Measurements from ENCODE around the gene DIS3L2.

The DIS3L2 gene

DNA sequence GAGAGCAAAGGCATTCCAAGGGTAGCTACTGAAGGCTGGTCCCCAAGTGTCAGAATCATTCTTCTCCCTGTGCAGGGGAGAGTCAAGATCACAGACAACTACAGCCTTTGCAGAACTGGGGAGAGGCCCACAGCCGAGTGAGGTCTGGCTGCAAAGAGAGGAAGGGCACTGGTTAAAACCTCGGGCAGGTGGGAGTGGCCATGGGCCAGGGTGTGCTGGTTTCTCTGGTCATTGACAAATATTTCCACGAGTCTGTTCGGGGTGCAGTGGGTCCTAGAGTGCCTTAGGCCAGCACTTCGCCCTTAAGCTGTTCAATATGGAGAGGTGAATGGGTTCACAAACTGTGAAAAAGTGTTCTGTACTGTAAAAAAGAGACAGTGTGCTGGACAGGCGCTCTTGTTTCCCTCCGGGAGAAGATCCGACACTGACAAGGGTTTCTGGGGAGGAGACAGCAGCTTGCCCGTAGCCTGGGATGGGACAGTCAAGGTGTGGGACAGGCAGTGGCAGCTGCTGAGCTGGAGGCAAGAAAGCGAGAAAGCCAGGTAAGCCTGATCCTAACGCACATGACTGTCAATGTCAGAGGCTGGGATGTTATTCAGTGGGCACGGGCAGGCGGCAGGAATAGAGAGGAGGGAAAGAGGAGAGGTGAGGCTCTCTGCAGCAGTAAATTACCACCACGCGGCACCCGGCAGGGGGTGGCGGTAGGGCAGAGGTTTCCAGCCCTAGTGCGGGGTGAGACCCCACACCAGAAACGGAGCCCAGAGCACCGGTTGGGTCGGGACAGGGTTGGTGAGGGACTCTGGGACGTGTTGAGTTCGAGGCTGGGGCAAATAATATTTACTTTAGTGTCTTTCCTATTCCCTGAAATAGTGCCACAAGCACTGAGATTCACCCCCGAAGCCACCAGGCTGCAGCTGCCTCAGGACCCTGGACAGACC lies 37.3 kb upstream of the DIS3L2 start:
- Histone ChIP-seq H3K4me3 (ENCODE audit: extremely low read depth, insufficient read depth, low read length, poor library complexity, severe bottlenecking) (no peak overlapping the region), H3K27ac (ENCODE audit: low read depth, low read length, severe bottlenecking) (no peak overlapping the region), H3K9me3 (ENCODE audit: control insufficient read depth, low read length) (no peaks in the 10 kb centered on the region), H3K4me1 (ENCODE audit: control insufficient read depth, insufficient read depth, low read length, poor library complexity, severe bottlenecking) (peaks cover 6% of the 10 kb centered on the region), H3K36me3 (ENCODE audit: control insufficient read depth, insufficient read depth, low read length) (no peaks in the 10 kb centered on the region)
- 75 to 82% methylated on average over 15 to 20 of the region's 24 CpGs for WGBS, 2 experiments (ENCODE audit: insufficient coverage in 2 of 2)

DNA sequence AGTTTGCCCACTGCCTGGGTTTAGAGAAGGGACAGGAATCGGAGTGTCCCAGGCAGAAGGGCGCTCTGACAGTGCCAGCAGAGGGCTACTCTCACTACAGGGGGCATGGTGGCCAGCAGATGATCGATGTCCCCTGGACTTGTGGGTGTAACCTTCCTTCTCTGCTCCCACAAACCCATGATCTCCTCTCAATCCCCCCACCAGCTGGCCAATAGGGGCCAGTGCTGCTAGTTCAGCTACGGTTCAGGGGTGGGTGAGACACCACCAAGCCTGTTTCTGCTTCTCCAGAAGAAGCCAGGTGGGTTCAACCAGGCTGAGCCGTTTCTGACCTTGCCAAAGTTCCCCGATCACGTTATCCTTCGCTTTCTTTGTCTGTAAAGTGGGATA lies 36.6 kb upstream of the DIS3L2 start:
- H3K4me3 ChIP-seq (ENCODE audit: extremely low read depth, insufficient read depth, low read length, poor library complexity, severe bottlenecking): no peak overlapping the region
- no peak overlapping the region for H3K27ac ChIP-seq (ENCODE audit: low read depth, low read length, severe bottlenecking)
- H3K4me1 ChIP-seq (ENCODE audit: control insufficient read depth, insufficient read depth, low read length, poor library complexity, severe bottlenecking): peaks cover 6% of the 10 kb centered on the region
- no peaks in the 10 kb centered on the region for H3K36me3 ChIP-seq (ENCODE audit: control insufficient read depth, insufficient read depth, low read length)
- H3K9me3 ChIP-seq (ENCODE audit: control insufficient read depth, low read length): no peaks in the 10 kb centered on the region
- 59 to 66% methylated on average over 2 to 4 of the region's 8 CpGs for WGBS, 2 experiments (ENCODE audit: insufficient coverage in 2 of 2)

DNA sequence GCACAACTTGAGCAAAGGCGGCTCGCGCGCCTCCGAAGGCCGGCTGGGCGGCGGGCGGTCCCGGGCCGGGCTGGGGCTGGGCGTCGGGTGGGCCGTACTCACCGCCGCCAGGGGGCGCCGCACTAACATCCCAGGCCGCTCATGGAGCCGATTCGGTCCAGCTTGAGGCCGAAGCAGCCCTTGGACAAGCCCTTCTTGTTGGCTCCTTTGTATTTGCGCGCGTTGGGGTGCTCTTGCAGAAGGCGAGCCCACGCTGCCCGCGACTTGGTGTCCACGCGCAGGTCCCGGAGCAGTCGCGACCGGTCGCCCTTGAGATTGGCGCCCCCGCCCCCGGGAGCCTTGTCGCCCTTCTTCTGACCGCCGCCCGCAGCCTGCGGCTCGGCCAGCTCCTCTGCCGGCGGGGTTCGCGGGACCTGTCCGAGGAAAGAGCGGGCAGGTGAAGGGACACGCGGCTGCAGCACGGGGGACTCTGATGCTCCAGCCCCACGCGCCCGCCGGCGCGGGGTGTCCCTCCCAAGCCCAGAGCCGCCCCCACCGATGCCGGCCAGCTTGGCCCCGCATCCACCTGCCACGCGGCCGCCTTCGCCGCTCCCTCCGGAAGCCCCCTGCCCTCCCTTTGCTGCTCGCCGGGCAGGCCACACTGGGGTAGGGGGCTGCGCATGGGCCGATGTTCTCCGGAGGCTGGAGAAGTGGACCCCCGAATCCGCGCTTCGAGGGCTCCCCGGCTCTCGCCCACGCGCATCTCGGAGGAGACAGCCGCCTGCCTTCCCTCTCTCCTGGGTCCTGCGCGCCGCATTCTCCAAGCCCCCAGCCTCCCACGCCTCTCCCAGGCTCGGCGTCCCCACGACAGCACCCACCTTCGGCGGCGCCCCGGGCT lies 36.0 kb upstream of the DIS3L2 start:
- Histone ChIP-seq H3K36me3 (ENCODE audit: control insufficient read depth, insufficient read depth, low read length) (no peaks in the 10 kb centered on the region), H3K4me1 (ENCODE audit: control insufficient read depth, insufficient read depth, low read length, poor library complexity, severe bottlenecking) (peaks cover 6% of the 10 kb centered on the region), H3K4me3 (ENCODE audit: extremely low read depth, insufficient read depth, low read length, poor library complexity, severe bottlenecking) (peak overlapping the region; percentile 32), H3K9me3 (ENCODE audit: control insufficient read depth, low read length) (no peaks in the 10 kb centered on the region), H3K27ac (ENCODE audit: low read depth, low read length, severe bottlenecking) (no peak overlapping the region)
- WGBS, 2 experiments (ENCODE audit: insufficient coverage in 2 of 2): 1% methylated on average over 80 to 87 of the region's 96 CpGs

DNA sequence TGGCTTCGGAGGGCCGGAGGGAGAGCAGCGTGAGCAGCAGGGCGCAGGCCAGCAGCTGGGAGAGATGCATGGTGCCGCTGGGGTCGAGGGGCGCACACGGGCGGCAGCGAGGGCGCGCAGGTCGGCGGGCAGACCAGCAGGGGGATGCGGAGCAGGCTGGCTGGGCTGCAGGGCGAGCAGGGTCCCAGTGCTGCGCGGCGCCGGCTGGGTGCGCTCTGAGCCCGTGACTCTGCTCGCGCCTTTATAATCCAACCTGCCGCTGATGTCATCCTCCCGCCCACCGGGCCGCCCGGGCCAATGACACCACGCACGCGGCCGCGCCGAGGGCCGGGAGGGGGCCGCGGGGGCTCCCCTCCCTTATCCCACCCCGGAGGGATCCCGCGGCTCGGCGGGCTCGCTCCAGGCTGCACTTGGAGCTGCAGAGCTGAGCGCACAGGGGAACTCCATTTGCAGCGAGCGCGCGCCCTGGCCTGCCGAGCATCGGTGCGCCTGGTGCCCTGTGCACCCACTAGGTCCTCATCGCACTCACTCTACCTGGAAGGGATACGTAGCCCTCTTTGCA lies 35.3 kb upstream of the DIS3L2 start, which contains the start of gene NPPC:
Gene NPPC, minus strand, starts transcription at position 217 of the 562 bp plus-strand sequence. Its CDS starts 147 bp downstream, at position 70.
- H3K36me3 ChIP-seq (ENCODE audit: control insufficient read depth, insufficient read depth, low read length): no peaks in the 10 kb centered on the region
- WGBS, 2 experiments (ENCODE audit: insufficient coverage in 2 of 2): 0 to 1% methylated on average over 49 to 50 of the region's 54 CpGs
- peaks cover 6% of the 10 kb centered on the region for H3K4me1 ChIP-seq (ENCODE audit: control insufficient read depth, insufficient read depth, low read length, poor library complexity, severe bottlenecking)
- H3K27ac ChIP-seq (ENCODE audit: low read depth, low read length, severe bottlenecking): no peak within 1 kb of the TSS
- no peaks in the 10 kb centered on the region for H3K9me3 ChIP-seq (ENCODE audit: control insufficient read depth, low read length)
- peak within 1 kb of the TSS; percentile 32 for H3K4me3 ChIP-seq (ENCODE audit: extremely low read depth, insufficient read depth, low read length, poor library complexity, severe bottlenecking)

DNA sequence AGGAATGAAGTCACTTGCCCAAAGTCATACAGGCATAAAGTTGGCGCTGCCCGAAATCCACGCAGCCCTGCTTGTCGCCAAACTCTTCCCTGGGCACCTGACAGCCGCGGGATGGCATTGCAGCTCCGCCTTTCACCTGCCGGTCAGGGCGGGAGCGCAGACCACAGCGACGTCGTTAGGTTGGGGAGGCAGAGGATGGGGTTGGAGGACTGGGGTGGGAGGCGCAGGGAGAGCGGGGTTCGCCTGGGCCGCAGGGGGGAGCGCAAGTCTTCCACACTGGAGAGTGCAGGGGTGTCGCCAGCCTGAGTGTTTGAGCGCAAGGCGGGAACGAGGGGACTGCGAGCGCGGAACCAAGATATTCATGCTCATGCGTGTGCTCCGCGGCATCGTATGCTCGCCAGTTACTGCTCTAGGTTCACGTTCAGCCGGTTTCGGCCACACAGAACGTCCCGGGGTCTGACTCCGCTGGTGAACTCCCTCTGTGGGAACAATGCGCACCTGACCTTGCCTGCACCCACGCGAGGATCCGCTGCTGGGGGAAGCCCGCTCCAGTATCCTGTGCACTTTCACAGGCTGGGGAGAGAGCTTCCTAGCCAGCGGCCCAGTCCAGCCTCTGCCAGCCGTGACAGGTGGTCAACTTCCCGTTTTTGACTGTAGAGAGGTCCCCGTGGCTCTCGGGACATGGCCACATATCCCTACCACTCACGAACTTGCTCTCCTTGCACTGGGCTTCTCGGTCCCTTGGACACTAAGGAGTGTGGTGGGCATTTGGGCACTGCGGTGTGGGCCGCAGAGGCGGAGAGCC lies 34.5 kb upstream of the DIS3L2 start:
- Histone ChIP-seq H3K4me1 (ENCODE audit: control insufficient read depth, insufficient read depth, low read length, poor library complexity, severe bottlenecking) (peaks cover 6% of the 10 kb centered on the region), H3K36me3 (ENCODE audit: control insufficient read depth, insufficient read depth, low read length) (no peaks in the 10 kb centered on the region), H3K9me3 (ENCODE audit: control insufficient read depth, low read length) (no peaks in the 10 kb centered on the region), H3K27ac (ENCODE audit: low read depth, low read length, severe bottlenecking) (no peak overlapping the region), H3K4me3 (ENCODE audit: extremely low read depth, insufficient read depth, low read length, poor library complexity, severe bottlenecking) (peak overlapping the region; percentile 32)
- 20 to 21% methylated on average over 41 to 51 of the region's 51 CpGs for WGBS, 2 experiments (ENCODE audit: insufficient coverage in 2 of 2)

DNA sequence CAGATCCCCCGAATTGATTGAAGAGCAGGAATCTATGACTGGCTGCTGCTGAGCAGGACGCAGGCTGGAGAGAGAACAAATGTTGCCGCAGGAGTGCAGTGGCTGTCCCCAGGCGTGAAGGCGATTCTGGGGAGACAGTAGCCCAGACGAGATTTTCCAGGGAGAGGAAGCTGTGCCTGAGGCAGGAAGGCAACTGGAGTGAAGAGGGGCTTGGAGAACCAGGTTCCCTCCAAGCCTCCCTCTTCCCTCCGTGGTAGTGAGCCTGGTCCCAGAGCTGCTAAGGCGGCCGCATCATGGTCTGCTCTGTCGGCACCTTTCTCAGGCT lies 34.0 kb upstream of the DIS3L2 start:
- Histone ChIP-seq H3K36me3 (ENCODE audit: control insufficient read depth, insufficient read depth, low read length) (no peaks in the 10 kb centered on the region), H3K9me3 (ENCODE audit: control insufficient read depth, low read length) (no peaks in the 10 kb centered on the region), H3K4me1 (ENCODE audit: control insufficient read depth, insufficient read depth, low read length, poor library complexity, severe bottlenecking) (peaks cover 6% of the 10 kb centered on the region), H3K4me3 (ENCODE audit: extremely low read depth, insufficient read depth, low read length, poor library complexity, severe bottlenecking) (no peak overlapping the region), H3K27ac (ENCODE audit: low read depth, low read length, severe bottlenecking) (no peak overlapping the region)
- 69 to 72% methylated on average over 4 to 10 of the region's 10 CpGs for WGBS, 2 experiments (ENCODE audit: insufficient coverage in 2 of 2)

DNA sequence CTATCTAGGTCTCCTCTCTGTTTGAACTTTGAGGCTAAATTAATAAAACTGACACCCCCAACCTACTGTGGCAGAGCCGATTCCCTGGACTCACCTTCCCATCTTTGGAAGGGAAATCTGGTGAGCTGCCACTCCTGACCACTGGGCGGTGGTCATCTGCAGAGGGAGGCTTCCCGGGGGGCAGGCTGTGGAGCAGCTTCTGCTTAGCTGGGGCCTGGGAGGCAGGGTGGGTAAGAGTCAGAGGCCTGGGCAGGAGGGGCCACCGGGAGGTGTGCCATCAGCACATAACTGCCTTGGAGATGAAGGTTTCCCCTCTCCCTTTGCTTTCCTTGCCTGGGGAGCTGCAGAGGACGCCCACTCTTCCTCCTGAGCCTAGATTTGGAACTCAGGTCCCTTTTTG lies 33.0 kb upstream of the DIS3L2 start:
- Histone ChIP-seq H3K4me3 (ENCODE audit: extremely low read depth, insufficient read depth, low read length, poor library complexity, severe bottlenecking) (no peak overlapping the region), H3K36me3 (ENCODE audit: control insufficient read depth, insufficient read depth, low read length) (no peaks in the 10 kb centered on the region), H3K27ac (ENCODE audit: low read depth, low read length, severe bottlenecking) (no peak overlapping the region), H3K9me3 (ENCODE audit: control insufficient read depth, low read length) (no peaks in the 10 kb centered on the region), H3K4me1 (ENCODE audit: control insufficient read depth, insufficient read depth, low read length, poor library complexity, severe bottlenecking) (peaks cover 6% of the 10 kb centered on the region)
- 65 to 77% methylated on average over 4 of the region's 5 CpGs for WGBS, 2 experiments (ENCODE audit: insufficient coverage in 2 of 2)

DNA sequence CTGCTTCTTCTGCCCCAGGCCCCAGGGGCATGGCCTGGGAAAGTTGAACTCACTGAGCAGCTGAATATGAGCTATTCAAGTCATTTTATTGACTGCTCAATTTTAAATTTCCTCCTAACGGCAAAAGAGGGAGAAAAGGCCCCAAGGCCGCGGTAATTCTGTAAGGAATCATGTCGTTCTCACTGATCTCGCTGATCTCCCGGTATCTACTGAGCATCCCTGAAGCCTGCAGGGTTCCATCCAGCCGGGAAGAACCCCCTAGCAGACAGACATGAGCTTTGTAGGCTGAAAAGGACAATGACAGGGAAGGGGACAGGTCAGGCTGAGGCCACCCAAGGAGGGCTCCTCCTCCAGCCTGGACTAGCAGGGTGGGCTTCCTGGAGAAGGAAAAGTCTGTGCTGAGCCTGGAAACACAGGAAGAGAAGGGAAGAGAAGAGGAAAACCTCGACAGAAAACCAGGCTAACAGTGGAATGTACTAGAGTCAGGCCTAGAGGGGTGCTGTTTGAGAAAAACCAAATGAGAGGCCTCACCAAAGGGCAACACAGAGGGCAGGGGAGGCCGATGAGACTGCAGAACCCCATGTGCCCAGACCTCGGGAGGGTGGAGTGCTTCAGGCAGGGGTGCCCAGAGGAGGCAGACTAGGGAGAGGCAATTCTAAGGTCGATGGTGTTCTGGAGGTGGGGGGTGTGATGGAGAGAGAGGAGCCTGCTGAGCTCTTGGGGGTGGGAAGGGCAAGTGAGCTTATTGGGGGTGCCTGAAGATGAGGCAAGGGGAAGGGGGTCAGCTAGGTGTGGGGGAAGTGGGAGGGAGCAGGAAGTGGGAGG lies 32.4 kb upstream of the DIS3L2 start:
- no peaks in the 10 kb centered on the region for H3K36me3 ChIP-seq (ENCODE audit: control insufficient read depth, insufficient read depth, low read length)
- peaks cover 6% of the 10 kb centered on the region for H3K4me1 ChIP-seq (ENCODE audit: control insufficient read depth, insufficient read depth, low read length, poor library complexity, severe bottlenecking)
- H3K4me3 ChIP-seq (ENCODE audit: extremely low read depth, insufficient read depth, low read length, poor library complexity, severe bottlenecking): no peak overlapping the region
- no peaks in the 10 kb centered on the region for H3K9me3 ChIP-seq (ENCODE audit: control insufficient read depth, low read length)
- 76% methylated on average over 10 to 11 of the region's 11 CpGs for WGBS, 2 experiments (ENCODE audit: insufficient coverage in 2 of 2)
- no peak overlapping the region for H3K27ac ChIP-seq (ENCODE audit: low read depth, low read length, severe bottlenecking)

DNA sequence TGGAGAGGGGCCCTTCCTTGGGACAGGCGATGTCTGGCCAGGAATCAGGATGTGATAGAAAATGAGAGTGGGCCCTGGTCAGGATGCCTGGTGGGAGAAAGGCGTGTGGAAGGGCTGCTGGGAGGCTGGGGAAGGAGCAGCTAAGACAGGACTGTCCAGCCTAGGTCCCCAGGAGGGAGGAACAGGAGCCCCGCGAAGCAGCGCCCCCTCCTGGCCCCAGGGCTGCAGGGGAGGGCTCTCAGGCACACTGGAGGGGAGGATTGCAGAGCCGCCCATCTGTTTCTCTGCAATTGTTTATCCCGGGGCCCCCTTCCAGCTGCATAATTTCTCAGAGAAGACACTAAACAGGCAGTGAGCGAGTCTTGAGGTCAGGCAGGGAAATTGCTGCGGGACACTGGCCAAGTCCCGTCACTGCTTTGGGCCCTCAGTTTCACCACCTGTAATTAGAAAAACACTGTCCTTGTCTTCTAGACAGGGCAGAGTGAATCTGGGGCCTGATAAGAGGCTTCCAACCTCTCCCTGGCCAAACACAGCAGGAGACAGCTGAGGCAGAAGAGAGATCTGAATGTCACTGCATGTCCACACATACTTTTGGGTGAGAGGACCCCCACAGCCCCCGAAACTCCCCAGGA lies 31.4 kb upstream of the DIS3L2 start:
- no peak overlapping the region for H3K27ac ChIP-seq (ENCODE audit: low read depth, low read length, severe bottlenecking)
- 58% methylated on average over 9 to 10 of the region's 11 CpGs for WGBS, 2 experiments (ENCODE audit: insufficient coverage in 2 of 2)

More for the DNA sequence above, 31.4 kb upstream of the DIS3L2 start:
- no peaks in the 10 kb centered on the region for H3K9me3 ChIP-seq (ENCODE audit: control insufficient read depth, low read length)
- H3K36me3 ChIP-seq (ENCODE audit: control insufficient read depth, insufficient read depth, low read length): no peaks in the 10 kb centered on the region
- peaks cover 6% of the 10 kb centered on the region for H3K4me1 ChIP-seq (ENCODE audit: control insufficient read depth, insufficient read depth, low read length, poor library complexity, severe bottlenecking)
- H3K4me3 ChIP-seq (ENCODE audit: extremely low read depth, insufficient read depth, low read length, poor library complexity, severe bottlenecking): no peak overlapping the region
